GM12878 (cell line): ENCODE results near the gene PGC. TPM values are rescaled to one million over a fixed set of nuclear protein-coding genes. Genes with fewer than 3 reads are reported as not detected.
A peak's percentile ranks its signal among the peaks of the same experiment; 100 is the strongest.

ENCODE experiments used
- ATAC-seq: fragments of 200-7000 bp; cut with Tn5 transposase; 3 replicates; pipeline ENCODE4 v1.9.1; 2020; ENCODE audit warnings: mild to moderate bottlenecking, moderate library complexity
- BruUV-seq: library from RNA; stranded (reverse); fragments of 400-500 nt; replicated peaks from 2 replicates; lab custom pipeline; 2021; lab: Mats Ljungman, UMichigan
- CTCF ChIA-PET: fragments of 300-600 bp; sonication (Branson Sonifier 250); formaldehyde crosslinking; extraction: SDS; loops from one replicate; lab custom pipeline; 2021; ENCODE audit warnings: inconsistent platforms; lab: Yijun Ruan, JAX
- POLR2A ChIA-PET: fragments of 350-600 bp; formaldehyde crosslinking; extraction: SDS; loops from one replicate; lab custom pipeline; 2021; ENCODE audit warnings: inconsistent platforms; lab: Charles Lee
- RAD21 ChIA-PET: fragments of 300-600 bp; sonication (Branson Sonifier 250); formaldehyde crosslinking; loops from one replicate; lab custom pipeline; 2023; ENCODE audit warnings: antibody characterized with exemption; ENCODE audit not compliant: unreplicated experiment; lab: Charles Lee
- SMC1A ChIA-PET: fragments of 300-600 bp; sonication (Branson Sonifier 250); formaldehyde crosslinking; loops from one replicate; lab custom pipeline; 2023; ENCODE audit not compliant: unreplicated experiment, uncharacterized antibody; lab: Charles Lee
- DNase-seq: peaks from one replicate; pipeline ENCODE4 v3.0.0-alpha.2; 2011; ENCODE audit warnings: low read depth, low spot score
- FAIRE-seq: peaks from 3 replicates; lab custom pipeline; 2011; peaks lifted over from hg19 to GRCh38; lab: Jason Lieb, UNC
- H2AFZ ChIP-seq: 2 replicates; pipeline ENCODE4 v1.6.0; 2011; ENCODE audit warnings: low read depth, low read length, control low read depth; ENCODE audit not compliant: control insufficient read depth
- H3K27ac ChIP-seq: 2 replicates; pipeline ENCODE4 v1.5.1; 2011; ENCODE audit warnings: control low read depth; ENCODE audit not compliant: control insufficient read depth, insufficient read depth
- H3K27me3 ChIP-seq, 2 experiments: replicated peaks in 1 of 2; 2 replicates each; pipeline versions ENCODE4 v1.6.0 to v1.6.1; 2011; ENCODE audit warnings: low read length in 1 of 2; ENCODE audit not compliant: control insufficient read depth in 2 of 2, insufficient read depth in 2 of 2
- H3K36me3 ChIP-seq, 2 experiments: 2 replicates each; pipeline ENCODE4 v1.5.1; 2011; ENCODE audit warnings: low read length in 1 of 2; ENCODE audit not compliant: control insufficient read depth in 2 of 2, insufficient read depth in 2 of 2
- H3K4me1 ChIP-seq: 2 replicates; pipeline ENCODE4 v1.6.1; 2011; ENCODE audit warnings: mild to moderate bottlenecking, low read length, moderate library complexity, mixed read lengths; ENCODE audit not compliant: control insufficient read depth, insufficient read depth
- H3K4me2 ChIP-seq: 2 replicates; pipeline ENCODE4 v1.6.0; 2011; ENCODE audit warnings: control low read depth; ENCODE audit not compliant: control insufficient read depth, insufficient read depth
- H3K4me3 ChIP-seq: fragments of 200-600 bp; sonication (generic); 2 replicates; pipeline ENCODE4 v1.5.1; 2016
- H3K79me2 ChIP-seq: 2 replicates; pipeline ENCODE4 v1.6.0; 2011; ENCODE audit warnings: low read length; ENCODE audit not compliant: control insufficient read depth, insufficient read depth
- H3K9ac ChIP-seq: 2 replicates; pipeline ENCODE4 v1.8.0; 2011; ENCODE audit warnings: low read length, control low read depth, mixed read lengths; ENCODE audit not compliant: control insufficient read depth, insufficient read depth
- H3K9me3 ChIP-seq: replicated peaks from 3 replicates; pipeline ENCODE4 v1.5.1; 2011; ENCODE audit warnings: mild to moderate bottlenecking, low read length; ENCODE audit not compliant: control insufficient read depth, insufficient read depth
- H4K20me1 ChIP-seq: 2 replicates; pipeline ENCODE4 v1.6.0; 2011; ENCODE audit not compliant: control insufficient read depth, insufficient read depth
- BCL11A ChIP-seq: IDR thresholded peaks from 2 replicates; pipeline ENCODE4 v1.6.1; 2011; ENCODE audit warnings: low read depth, low read length
- CHD1 ChIP-seq: IDR thresholded peaks from 2 replicates; pipeline ENCODE4 v1.6.1; 2012; ENCODE audit warnings: low read depth, low read length, improper control_type of control experiment
- NFIC ChIP-seq: IDR thresholded peaks from 2 replicates; pipeline ENCODE4 v1.6.1; 2012; ENCODE audit warnings: low read depth, mild to moderate bottlenecking, inconsistent platforms, low read length, moderate library complexity
- NRF1 ChIP-seq: conservative IDR thresholded peaks from 2 replicates; pipeline ENCODE4 v1.6.1; 2011; ENCODE audit warnings: mild to moderate bottlenecking, low read depth, low read length, improper control_type of control experiment
- RAD21 ChIP-seq: IDR thresholded peaks from 2 replicates; pipeline ENCODE4 v1.6.1; 2011; ENCODE audit warnings: mild to moderate bottlenecking, low read depth, low read length, moderate library complexity; ENCODE audit not compliant: insufficient read depth
- RAD51 ChIP-seq: fragments of 450-650 bp; IDR thresholded peaks from 2 replicates; pipeline ENCODE4 v1.6.1; 2016; ENCODE audit warnings: moderate library complexity, mild to moderate bottlenecking, inconsistent platforms
- RUNX3 ChIP-seq: IDR thresholded peaks from 2 replicates; pipeline ENCODE4 v1.6.1; 2012; ENCODE audit warnings: low read length, inconsistent platforms
- ZSCAN29 ChIP-seq: fragments of 450-650 bp; IDR thresholded peaks from 2 replicates; pipeline ENCODE4 v1.6.1; 2017; ENCODE audit warnings: mild to moderate bottlenecking, moderate library complexity
- WGBS: methylation state at CpG from one replicate; pipeline ENCODE4 v1.1.6; 2016; ENCODE audit warnings: low lambda C conversion rate; ENCODE audit not compliant: insufficient replicate concordance, insufficient coverage; ENCODE audit errors: missing lambda C conversion rate; 5-methylcytosine and 5-hydroxymethylcytosine counted together
- in situ Hi-C: fragments of 300-500 bp; cut with MboI; formaldehyde crosslinking; loops from 9 replicates; pipeline ENCODE4 v1.14.3; 2018; ENCODE audit warnings: mixed read lengths
- intact Hi-C: fragments of 100-400 bp; cut with micrococcal nuclease; formaldehyde crosslinking; loops from one replicate; pipeline ENCODE4 v1.14.2; 2022; ENCODE audit not compliant: unreplicated experiment
- polyA plus RNA-seq, 11 experiments: library from polyadenylated mRNA; depleted of rRNA in 4 of 11; unstranded in 6 of 11; stranded (reverse) in 5 of 11; fragments of >200 nt; fragmentation: Nextera tagmentation in 4 of 11; fragmentation: Illumina TruSeq in 1 of 11; extraction: Ambion mirVana in 4 of 11; extraction: Trizol in 1 of 11; gene quantifications; 1 replicate in 1 of 11; 2 replicates in 10 of 11; pipeline versions ENCODE4 v1.2.1 to v1.2.3, GENCODE V29; 2011 to 2016; ENCODE audit warnings: inconsistent platforms in 2 of 11, missing spikeins in 2 of 11, low read depth in 1 of 11
- total RNA-seq, 4 experiments: library from RNA; depleted of rRNA in 3 of 4; stranded (reverse); fragments of >200 nt in 3 of 4; fragmentation: Illumina TruSeq in 1 of 4; extraction: Trizol in 1 of 4; gene quantifications; 2 replicates each; pipeline versions ENCODE4 v1.2.1 to v1.2.3, GENCODE V29; 2013 to 2021
- TF ChIP-seq, protein P1 (sequence below): IDR thresholded peaks from 2 replicates; pipeline ENCODE4 v1.6.1; 2012; ENCODE audit warnings: low read depth, low read length, improper control_type of control experiment
- TF ChIP-seq, protein P2 (sequence below): fragments of 450-650 bp; IDR thresholded peaks from 2 replicates; pipeline ENCODE4 v1.6.1; 2018; ENCODE audit warnings: mild to moderate bottlenecking, low read depth, moderate library complexity; ENCODE audit not compliant: partially characterized antibody
- TF ChIP-seq, protein P3 (sequence below): fragments of 450-650 bp; IDR thresholded peaks from 2 replicates; pipeline ENCODE4 v1.6.1; 2017; ENCODE audit warnings: mild to moderate bottlenecking, low read depth, inconsistent platforms; ENCODE audit not compliant: poor library complexity, severe bottlenecking

Gene PGC
- total and polyA plus RNA-seq, 10 of the 15 experiments (the other 5 are each of a cell fraction or from before 2014, with no cell fraction given): 0.26 TPM; not detected in 9

DNA sequence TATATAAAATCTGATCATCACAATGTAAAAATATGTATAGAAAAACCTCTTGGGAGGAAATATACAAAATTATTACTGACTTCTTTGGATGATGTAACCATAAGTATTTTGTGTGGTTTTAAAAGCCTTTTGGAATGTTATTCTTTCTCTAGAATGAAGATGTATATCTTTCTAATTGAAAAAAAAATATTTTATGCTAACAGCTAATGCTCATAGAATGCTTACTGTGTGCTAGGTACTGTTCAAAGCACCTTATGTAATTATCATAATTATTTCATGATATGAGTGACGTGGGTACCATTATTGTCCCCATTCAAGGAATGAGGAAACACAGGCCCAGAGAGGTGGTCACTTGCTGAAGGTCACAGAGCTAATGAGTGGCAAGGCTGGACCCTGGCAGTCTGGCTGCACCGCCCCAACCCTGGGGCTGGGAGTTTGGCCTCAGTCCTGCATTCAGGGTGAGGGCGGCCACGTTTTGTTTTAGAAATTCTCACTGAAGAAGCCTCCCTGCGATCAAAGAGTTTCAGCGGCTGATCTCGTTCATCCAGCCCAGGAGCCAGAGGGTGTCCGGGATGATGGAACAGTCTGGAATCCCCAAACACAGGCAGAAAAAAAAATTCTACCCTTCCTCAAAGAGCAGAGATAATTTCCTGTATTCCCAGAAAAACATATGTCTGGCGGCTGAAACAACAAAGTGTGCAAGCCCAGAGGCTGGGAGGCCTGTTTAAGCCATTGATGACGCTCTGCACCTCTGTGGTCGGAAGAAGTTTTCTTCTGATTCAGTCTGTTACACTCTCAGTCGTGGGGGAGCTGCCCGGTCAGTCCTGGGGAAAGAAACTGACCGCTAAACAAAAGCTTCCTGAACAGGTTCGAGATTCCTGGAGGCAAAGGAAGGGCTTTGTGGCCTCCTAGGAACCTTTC is 49.1 kb downstream of the PGC start:
- FAIRE-seq (no peak), ATAC-seq (no peak), DNase-seq (no peak)
- Histone ChIP-seq H3K9me3 (no peaks in the 10 kb centered on the region), H3K36me3 (peaks cover 19 to 27% of the 10 kb centered on the region in 2 experiments), H3K4me2 (no peak overlapping the region), H2AFZ (no peak overlapping the region), H3K4me1 (peaks cover 22% of the 10 kb centered on the region), H4K20me1 (no peaks in the 10 kb centered on the region; the same call in 1 of the 2 replicates), H3K27me3 (no peaks in the 10 kb centered on the region), H3K79me2 (peaks cover 80% of the 10 kb centered on the region), H3K4me3 (no peak overlapping the region), H3K9ac (no peak overlapping the region), H3K27ac (no peak overlapping the region)
- intact Hi-C loops: loop anchor here (5.0 kb wide), 1 partner anchor 34 kb away; no protein-coding TSS in a partner anchor
- WGBS: 68% methylated on average over 15 of the region's 15 CpGs
- ChIA-PET SMC1A (interaction anchor here (1.2 kb wide), 1 partner anchor 30 kb away, joined by 3 read pairs; no protein-coding TSS in a partner anchor), CTCF (no interaction called here), RAD21 (no interaction called here), POLR2A (no interaction called here)
- no peak for TF ChIP-seq CHD1
- 0 out of 2 replicates have a peak, but pooled peaks have one; percentile 4 for TF ChIP-seq RUNX3
- in situ Hi-C loops: no loop called here
- no TSS peak for BruUV-seq

DNA sequence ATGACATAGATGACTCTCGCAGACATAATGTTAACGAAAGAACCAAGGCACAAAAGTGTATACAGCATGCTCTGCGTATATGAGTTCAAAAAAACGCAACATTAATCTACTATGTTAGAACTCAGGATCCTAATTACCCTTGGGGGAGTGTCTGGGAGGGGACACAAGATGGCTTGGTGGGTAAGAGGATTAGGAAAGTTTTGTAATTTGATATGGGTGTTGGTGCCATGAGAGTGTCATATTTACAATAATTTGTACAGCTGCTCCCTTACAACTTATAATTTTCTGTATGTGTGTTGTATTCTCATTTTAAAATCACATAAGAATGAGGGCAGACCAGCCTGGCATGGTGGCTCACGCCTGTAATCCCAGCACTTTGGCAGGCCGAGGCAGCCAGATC is 50.4 kb downstream of the PGC start:
- Histone ChIP-seq H3K4me2 (no peak overlapping the region), H3K79me2 (peaks cover 70% of the 10 kb centered on the region), H3K4me1 (peaks cover 13% of the 10 kb centered on the region), H4K20me1 (no peaks in the 10 kb centered on the region; the same call in 1 of the 2 replicates), H2AFZ (no peak overlapping the region), H3K27ac (no peak overlapping the region), H3K9me3 (no peaks in the 10 kb centered on the region), H3K4me3 (no peak overlapping the region), H3K27me3 (no peaks in the 10 kb centered on the region), H3K9ac (no peak overlapping the region), H3K36me3 (peaks cover 16 to 25% of the 10 kb centered on the region in 2 experiments)
- WGBS: 97% methylated on average over 6 of the region's 6 CpGs
- DNase-seq: no peak
- intact Hi-C loops (loop anchor here (5.0 kb wide), 1 partner anchor 36 kb away; no protein-coding TSS in a partner anchor), in situ Hi-C loops (no loop called here)
- ATAC-seq: no peak
- BruUV-seq: no TSS peak
- FAIRE-seq: no peak
- RAD21 ChIA-PET: no interaction called here
- SMC1A ChIA-PET: no interaction called here
- CTCF ChIA-PET: no interaction called here
- POLR2A ChIA-PET: no interaction called here
- TF ChIP-seq BCL11A: no peak
- TF ChIP-seq, protein P1, sequence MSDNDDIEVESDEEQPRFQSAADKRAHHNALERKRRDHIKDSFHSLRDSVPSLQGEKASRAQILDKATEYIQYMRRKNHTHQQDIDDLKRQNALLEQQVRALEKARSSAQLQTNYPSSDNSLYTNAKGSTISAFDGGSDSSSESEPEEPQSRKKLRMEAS: no peak
- TF ChIP-seq ZSCAN29: no peak
- no peak for TF ChIP-seq NRF1
- TF ChIP-seq, protein P2, sequence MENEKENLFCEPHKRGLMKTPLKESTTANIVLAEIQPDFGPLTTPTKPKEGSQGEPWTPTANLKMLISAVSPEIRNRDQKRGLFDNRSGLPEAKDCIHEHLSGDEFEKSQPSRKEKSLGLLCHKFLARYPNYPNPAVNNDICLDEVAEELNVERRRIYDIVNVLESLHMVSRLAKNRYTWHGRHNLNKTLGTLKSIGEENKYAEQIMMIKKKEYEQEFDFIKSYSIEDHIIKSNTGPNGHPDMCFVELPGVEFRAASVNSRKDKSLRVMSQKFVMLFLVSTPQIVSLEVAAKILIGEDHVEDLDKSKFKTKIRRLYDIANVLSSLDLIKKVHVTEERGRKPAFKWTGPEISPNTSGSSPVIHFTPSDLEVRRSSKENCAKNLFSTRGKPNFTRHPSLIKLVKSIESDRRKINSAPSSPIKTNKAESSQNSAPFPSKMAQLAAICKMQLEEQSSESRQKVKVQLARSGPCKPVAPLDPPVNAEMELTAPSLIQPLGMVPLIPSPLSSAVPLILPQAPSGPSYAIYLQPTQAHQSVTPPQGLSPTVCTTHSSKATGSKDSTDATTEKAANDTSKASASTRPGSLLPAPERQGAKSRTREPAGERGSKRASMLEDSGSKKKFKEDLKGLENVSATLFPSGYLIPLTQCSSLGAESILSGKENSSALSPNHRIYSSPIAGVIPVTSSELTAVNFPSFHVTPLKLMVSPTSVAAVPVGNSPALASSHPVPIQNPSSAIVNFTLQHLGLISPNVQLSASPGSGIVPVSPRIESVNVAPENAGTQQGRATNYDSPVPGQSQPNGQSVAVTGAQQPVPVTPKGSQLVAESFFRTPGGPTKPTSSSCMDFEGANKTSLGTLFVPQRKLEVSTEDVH: no peak
- no peak for TF ChIP-seq NFIC
- TF ChIP-seq, protein P3, sequence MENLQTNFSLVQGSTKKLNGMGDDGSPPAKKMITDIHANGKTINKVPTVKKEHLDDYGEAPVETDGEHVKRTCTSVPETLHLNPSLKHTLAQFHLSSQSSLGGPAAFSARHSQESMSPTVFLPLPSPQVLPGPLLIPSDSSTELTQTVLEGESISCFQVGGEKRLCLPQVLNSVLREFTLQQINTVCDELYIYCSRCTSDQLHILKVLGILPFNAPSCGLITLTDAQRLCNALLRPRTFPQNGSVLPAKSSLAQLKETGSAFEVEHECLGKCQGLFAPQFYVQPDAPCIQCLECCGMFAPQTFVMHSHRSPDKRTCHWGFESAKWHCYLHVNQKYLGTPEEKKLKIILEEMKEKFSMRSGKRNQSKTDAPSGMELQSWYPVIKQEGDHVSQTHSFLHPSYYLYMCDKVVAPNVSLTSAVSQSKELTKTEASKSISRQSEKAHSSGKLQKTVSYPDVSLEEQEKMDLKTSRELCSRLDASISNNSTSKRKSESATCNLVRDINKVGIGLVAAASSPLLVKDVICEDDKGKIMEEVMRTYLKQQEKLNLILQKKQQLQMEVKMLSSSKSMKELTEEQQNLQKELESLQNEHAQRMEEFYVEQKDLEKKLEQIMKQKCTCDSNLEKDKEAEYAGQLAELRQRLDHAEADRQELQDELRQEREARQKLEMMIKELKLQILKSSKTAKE: no peak
- no peak for TF ChIP-seq RAD21
- no peak for TF ChIP-seq RAD51
